ENCODE results near the gene ZFP69. TPM values are rescaled to one million over a fixed set of nuclear protein-coding genes. Genes with fewer than 3 reads are reported as not detected.
"Not testable (repeated sequence)": the region's sequence is repeated elsewhere in the genome, so short reads cannot be mapped to it uniquely, and the experiment has no call there.

Gene ZFP69
- total and polyA plus RNA-seq, 2 donors (not counting 1 experiment from before 2014, with no cell fraction given), result 2.6 to 4.3 TPM

DNA sequence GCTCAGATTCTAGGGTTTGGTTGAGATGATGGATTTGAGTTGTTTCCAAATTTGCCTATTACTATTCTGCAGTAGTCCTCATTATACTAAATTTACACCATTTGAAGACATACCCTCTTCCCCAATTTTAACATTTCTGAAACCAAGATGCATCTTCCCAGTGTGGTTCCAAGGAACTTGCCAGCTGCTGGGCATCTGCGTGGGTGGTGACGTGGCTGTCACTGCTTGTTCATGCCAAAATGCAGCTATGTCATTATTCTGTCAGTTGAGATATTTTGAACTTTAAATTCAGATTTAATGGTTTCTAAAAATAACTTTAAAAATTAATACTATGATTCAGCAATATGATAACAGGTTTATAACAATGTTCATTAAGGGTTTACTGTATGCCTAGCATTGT lies 1.2 kb downstream of the ZFP69 start:
- Histone ChIP-seq H3K4me3 (replicated peaks in 1 of 4; ENCODE audit: control extremely low read depth in 1 of 4, insufficient read depth in 1 of 4, low read depth in 3 of 4, low read length in 4 of 4) (peak overlapping the region in 3 of 4 experiments; percentile 71 to 85 (median 73)), H3K9ac (ENCODE audit: insufficient read depth, low read length) (no peak overlapping the region), H4K20me1 (ENCODE audit: control insufficient read depth, extremely low read depth, insufficient read depth, low read length) (no peaks in the 10 kb centered on the region), H3K4me1 (ENCODE audit: control insufficient read depth, extremely low read depth, insufficient read depth, low read length) (no peaks in the 10 kb centered on the region), H3K27me3 (ENCODE audit: control insufficient read depth, insufficient read depth, low read length) (no peaks in the 10 kb centered on the region), H3K4me2 (ENCODE audit: extremely low read depth, insufficient read depth, low read length) (peak overlapping the region; percentile 34), H3K27ac (ENCODE audit: insufficient read depth, low read length) (no peak overlapping the region), H3K79me2 (ENCODE audit: control insufficient read depth, insufficient read depth, low read length) (no peaks in the 10 kb centered on the region), H2AFZ (ENCODE audit: low read length) (no peak overlapping the region), H3K36me3 (ENCODE audit: control insufficient read depth, insufficient read depth, low read length) (no peaks in the 10 kb centered on the region), H3K9me3 (ENCODE audit: control insufficient read depth, insufficient read depth, low read depth, low read length) (no peaks in the 10 kb centered on the region)
- no peak for TF ChIP-seq CTCF (conservative IDR thresholded peaks at IDR 0.05 in 1 of 2, IDR thresholded peaks at IDR 0.05 in 1 of 2; ENCODE audit: low read depth in 1 of 2, low read length in 2 of 2)
- no peak for TF ChIP-seq EZH2 (IDR thresholded peaks at IDR 0.05; ENCODE audit: low read length, missing control alignments)
- DNase-seq (ENCODE audit: low read depth in 2 of 2), result no peak

DNA sequence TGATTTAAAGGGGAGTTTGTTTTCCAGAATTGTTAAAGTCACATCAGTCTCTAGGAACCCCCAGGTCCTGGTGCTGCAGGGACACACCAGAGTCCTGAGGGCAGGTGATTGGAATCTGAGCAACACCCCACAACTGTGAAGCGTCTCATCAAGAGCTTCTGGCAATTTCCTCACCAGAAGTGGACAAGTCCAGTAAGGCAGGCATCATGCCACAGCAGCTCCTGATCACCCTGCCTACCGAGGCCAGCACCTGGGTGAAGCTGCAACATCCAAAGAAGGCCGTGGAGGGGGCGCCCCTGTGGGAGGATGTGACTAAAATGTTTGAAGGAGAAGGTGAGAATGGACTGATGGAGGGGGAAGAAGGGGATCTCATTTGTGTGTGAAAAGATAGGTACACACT lies 2.1 kb downstream of the ZFP69 start:
- TF ChIP-seq CTCF (conservative IDR thresholded peaks at IDR 0.05 in 1 of 2, IDR thresholded peaks at IDR 0.05 in 1 of 2; ENCODE audit: low read depth in 1 of 2, low read length in 2 of 2) (no peak), EZH2 (IDR thresholded peaks at IDR 0.05; ENCODE audit: low read length, missing control alignments) (no peak)
- Histone ChIP-seq H3K9ac (ENCODE audit: insufficient read depth, low read length) (no peak overlapping the region), H3K4me2 (ENCODE audit: extremely low read depth, insufficient read depth, low read length) (no peak overlapping the region), H3K4me1 (ENCODE audit: control insufficient read depth, extremely low read depth, insufficient read depth, low read length) (no peaks in the 10 kb centered on the region), H3K4me3 (replicated peaks in 1 of 4; ENCODE audit: control extremely low read depth in 1 of 4, insufficient read depth in 1 of 4, low read depth in 3 of 4, low read length in 4 of 4) (no peak overlapping the region), H3K27me3 (ENCODE audit: control insufficient read depth, insufficient read depth, low read length) (no peaks in the 10 kb centered on the region), H4K20me1 (ENCODE audit: control insufficient read depth, extremely low read depth, insufficient read depth, low read length) (no peaks in the 10 kb centered on the region), H3K36me3 (ENCODE audit: control insufficient read depth, insufficient read depth, low read length) (no peaks in the 10 kb centered on the region), H3K79me2 (ENCODE audit: control insufficient read depth, insufficient read depth, low read length) (no peaks in the 10 kb centered on the region), H3K27ac (ENCODE audit: insufficient read depth, low read length) (no peak overlapping the region), H2AFZ (ENCODE audit: low read length) (no peak overlapping the region), H3K9me3 (ENCODE audit: control insufficient read depth, insufficient read depth, low read depth, low read length) (no peaks in the 10 kb centered on the region)
- no peak for DNase-seq (ENCODE audit: low read depth in 2 of 2)

- Histone ChIP-seq H3K79me2 (ENCODE audit: control insufficient read depth, insufficient read depth, low read length) (no peaks in the 10 kb centered on the region), H3K36me3 (ENCODE audit: control insufficient read depth, insufficient read depth, low read length) (peaks cover 2% of the 10 kb centered on the region), H4K20me1 (ENCODE audit: control insufficient read depth, extremely low read depth, insufficient read depth, low read length) (no peaks in the 10 kb centered on the region), H3K4me3 (replicated peaks in 1 of 4; ENCODE audit: control extremely low read depth in 1 of 4, insufficient read depth in 1 of 4, low read depth in 3 of 4, low read length in 4 of 4) (no peak overlapping the region), H3K9ac (ENCODE audit: insufficient read depth, low read length) (no peak overlapping the region), H3K9me3 (ENCODE audit: control insufficient read depth, insufficient read depth, low read depth, low read length) (peaks cover 1% of the 10 kb centered on the region), H3K4me2 (ENCODE audit: extremely low read depth, insufficient read depth, low read length) (no peak overlapping the region), H2AFZ (ENCODE audit: low read length) (no peak overlapping the region), H3K27me3 (ENCODE audit: control insufficient read depth, insufficient read depth, low read length) (no peaks in the 10 kb centered on the region), H3K27ac (ENCODE audit: insufficient read depth, low read length) (no peak overlapping the region), H3K4me1 (ENCODE audit: control insufficient read depth, extremely low read depth, insufficient read depth, low read length) (no peaks in the 10 kb centered on the region)
- peak; percentile 7 to 16 for DNase-seq (ENCODE audit: low read depth in 2 of 2)
- no peak for TF ChIP-seq EZH2 (IDR thresholded peaks at IDR 0.05; ENCODE audit: low read length, missing control alignments)
- TF ChIP-seq CTCF (conservative IDR thresholded peaks at IDR 0.05 in 1 of 2, IDR thresholded peaks at IDR 0.05 in 1 of 2; ENCODE audit: low read depth in 1 of 2, low read length in 2 of 2), result no peak
Measured at GRCh38 chr1:40495315-40495903, 18.3 kb downstream of the ZFP69 start.

DNA sequence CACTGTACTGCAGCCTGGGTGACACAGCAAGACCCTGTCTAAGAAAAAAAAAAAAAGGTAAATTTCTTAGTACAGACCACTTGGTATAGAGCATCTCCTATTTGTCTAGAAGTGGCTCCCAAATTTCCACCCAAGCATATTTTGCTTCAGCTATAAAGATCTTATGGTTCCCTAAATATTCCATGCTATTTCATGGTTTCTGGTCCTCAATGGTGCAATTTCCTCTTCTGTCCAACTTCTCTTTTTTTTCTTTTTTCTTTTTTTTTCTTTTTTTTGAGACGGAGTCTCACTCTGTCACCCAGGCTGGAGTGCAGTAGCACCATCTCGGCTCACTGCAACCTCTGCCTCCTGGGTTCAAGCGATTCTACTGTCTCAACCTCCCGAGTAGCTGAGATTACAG lies 25.6 kb downstream of the ZFP69 start:
- not testable (repeated sequence) for H3K36me3 ChIP-seq (ENCODE audit: control insufficient read depth, insufficient read depth, low read length); DNase-seq (ENCODE audit: low read depth in 2 of 2); H3K4me2 ChIP-seq (ENCODE audit: extremely low read depth, insufficient read depth, low read length); H4K20me1 ChIP-seq (ENCODE audit: control insufficient read depth, extremely low read depth, insufficient read depth, low read length); H2AFZ ChIP-seq (ENCODE audit: low read length); H3K27me3 ChIP-seq (ENCODE audit: control insufficient read depth, insufficient read depth, low read length); H3K4me1 ChIP-seq (ENCODE audit: control insufficient read depth, extremely low read depth, insufficient read depth, low read length); H3K9ac ChIP-seq (ENCODE audit: insufficient read depth, low read length); H3K79me2 ChIP-seq (ENCODE audit: control insufficient read depth, insufficient read depth, low read length); H3K9me3 ChIP-seq (ENCODE audit: control insufficient read depth, insufficient read depth, low read depth, low read length); H3K4me3 ChIP-seq (replicated peaks in 1 of 4; ENCODE audit: control extremely low read depth in 1 of 4, insufficient read depth in 1 of 4, low read depth in 3 of 4, low read length in 4 of 4); H3K27ac ChIP-seq (ENCODE audit: insufficient read depth, low read length)

All from fibroblast of lung (primary cell).